Measurements from ENCODE around the gene KRTAP1-4.

Gene KRTAP1-4

DNA sequence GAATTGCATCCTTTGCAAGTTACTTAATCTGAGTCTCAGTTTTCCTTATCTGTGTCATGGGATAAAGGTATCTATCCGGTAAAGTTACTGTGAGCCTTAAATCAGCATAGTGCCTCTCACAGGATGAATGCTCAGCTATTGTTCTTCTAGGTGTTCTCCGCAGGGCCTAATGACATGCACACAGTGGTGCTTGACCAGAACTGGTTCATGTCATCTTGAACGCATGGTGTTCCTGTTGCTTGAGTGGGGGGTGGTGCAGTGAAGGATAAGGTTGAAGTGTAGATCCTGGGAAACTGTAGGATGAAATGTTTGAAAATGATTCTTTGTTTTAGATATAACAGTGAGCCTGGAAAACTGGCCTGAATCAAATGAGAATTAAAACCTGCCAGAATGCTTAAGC, 49.9 kb downstream of the KRTAP1-4 start:
- no peak for DNase-seq (ENCODE audit: extremely low read depth, low read depth)
- TF ChIP-seq, protein P1, sequence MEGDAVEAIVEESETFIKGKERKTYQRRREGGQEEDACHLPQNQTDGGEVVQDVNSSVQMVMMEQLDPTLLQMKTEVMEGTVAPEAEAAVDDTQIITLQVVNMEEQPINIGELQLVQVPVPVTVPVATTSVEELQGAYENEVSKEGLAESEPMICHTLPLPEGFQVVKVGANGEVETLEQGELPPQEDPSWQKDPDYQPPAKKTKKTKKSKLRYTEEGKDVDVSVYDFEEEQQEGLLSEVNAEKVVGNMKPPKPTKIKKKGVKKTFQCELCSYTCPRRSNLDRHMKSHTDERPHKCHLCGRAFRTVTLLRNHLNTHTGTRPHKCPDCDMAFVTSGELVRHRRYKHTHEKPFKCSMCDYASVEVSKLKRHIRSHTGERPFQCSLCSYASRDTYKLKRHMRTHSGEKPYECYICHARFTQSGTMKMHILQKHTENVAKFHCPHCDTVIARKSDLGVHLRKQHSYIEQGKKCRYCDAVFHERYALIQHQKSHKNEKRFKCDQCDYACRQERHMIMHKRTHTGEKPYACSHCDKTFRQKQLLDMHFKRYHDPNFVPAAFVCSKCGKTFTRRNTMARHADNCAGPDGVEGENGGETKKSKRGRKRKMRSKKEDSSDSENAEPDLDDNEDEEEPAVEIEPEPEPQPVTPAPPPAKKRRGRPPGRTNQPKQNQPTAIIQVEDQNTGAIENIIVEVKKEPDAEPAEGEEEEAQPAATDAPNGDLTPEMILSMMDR (IDR thresholded peaks at IDR 0.05; ENCODE audit: low read depth, low read length, missing control alignments): no peak
- H3K4me3 ChIP-seq (replicated peaks; ENCODE audit: low read depth, low read length): no peak overlapping the region

All from HFF-Myc (cell line).